Esophagus mucosa (tissue), 1 donor: ENCODE measurements around the gene AQR. TPM values are rescaled to one million over a fixed set of nuclear protein-coding genes. Genes with fewer than 3 reads are reported as not detected.
"Not testable (repeated sequence)": the region's sequence is repeated elsewhere in the genome, so short reads cannot be mapped to it uniquely, and the experiment has no call there.

Source experiments
- ATAC-seq: fragments of 200-7000 bp; cut with Tn5 transposase; one replicate; pipeline ENCODE4 v1.9.1; 2020
- total RNA-seq: library from RNA; stranded (reverse); gene quantifications from one replicate; pipeline ENCODE4 v1.2.4, GENCODE V29; 2023
- donor health status: DM: yes; HTN: yes; CAD: no.

Gene AQR
- total RNA-seq, 1 donor from 2014 or later: 28.7 TPM

DNA sequence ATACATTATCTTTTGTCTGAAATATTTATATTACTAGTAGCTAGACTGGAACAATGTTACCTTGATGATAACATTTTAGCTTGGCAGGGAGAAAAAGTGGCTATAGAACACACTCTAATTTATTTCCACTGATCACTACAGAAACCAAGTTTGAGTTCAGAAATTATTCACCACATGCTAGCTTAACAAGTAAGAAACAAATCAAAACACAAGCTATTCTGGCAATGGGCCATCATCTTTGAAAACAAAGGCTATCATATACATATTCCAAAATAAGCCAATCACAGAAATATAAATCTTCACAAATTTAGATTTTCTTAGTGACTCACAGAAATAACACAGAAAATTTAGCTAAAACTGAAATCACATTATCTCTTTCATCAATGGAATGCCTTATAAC, 17.1 kb downstream of the AQR start:
- no peak for ATAC-seq

DNA sequence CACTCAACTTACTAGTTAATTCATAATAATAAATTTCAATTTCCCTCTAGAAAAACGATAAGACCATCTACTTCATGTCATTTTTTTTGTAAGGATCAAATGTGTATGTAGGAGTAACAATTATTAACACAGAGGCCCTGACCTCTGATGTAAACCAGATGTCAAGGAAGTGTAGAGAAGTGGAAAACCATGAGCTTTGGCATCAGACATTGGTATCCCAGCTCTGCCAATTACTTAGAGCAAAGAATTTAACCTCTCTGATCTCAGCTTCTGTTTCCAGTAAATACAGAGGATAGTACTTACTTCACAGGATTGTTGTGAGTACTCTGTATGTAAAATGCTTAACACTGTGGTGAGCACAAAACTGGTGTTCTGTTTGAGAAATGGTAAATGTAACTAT, 17.5 kb downstream of the AQR start:
- ATAC-seq: no peak

DNA sequence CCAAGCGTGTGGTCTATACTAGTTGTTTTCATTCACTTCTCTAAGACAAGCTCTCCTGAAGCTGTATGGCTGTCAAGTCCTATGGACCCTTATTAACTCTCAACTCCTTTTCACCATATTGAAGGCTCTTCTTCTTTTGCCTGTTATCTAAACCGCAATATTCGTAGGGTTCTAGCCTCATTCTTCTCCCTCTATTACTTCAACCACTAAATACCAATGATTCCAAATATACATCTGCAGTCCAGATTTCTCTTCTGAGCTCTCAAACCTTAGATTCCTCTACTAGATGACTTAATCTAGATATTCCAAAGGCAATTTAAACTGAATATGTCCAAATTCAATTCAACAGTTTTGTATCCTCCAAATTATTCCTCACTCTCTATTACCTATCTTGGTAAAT, 24.6 kb downstream of the AQR start:
- no peak for ATAC-seq

DNA sequence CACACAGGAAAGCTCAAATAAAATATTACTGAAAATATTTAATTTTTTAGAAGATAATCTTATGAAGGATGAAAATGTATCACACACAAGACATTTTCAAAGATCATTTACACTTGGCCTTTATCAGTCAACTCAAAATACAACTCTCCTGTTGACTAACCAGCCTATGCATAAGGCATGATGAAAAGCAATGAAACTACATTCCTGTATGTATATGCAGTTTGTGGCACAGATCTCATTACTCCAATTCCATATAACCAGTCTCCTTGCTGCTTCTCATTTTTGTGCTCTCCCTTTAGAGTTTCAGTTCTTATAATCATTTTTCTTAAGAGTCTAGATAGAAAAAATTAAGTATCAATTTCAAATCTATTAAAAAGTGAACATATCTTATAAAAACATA, 25.8 kb downstream of the AQR start:
- no peak for ATAC-seq

DNA sequence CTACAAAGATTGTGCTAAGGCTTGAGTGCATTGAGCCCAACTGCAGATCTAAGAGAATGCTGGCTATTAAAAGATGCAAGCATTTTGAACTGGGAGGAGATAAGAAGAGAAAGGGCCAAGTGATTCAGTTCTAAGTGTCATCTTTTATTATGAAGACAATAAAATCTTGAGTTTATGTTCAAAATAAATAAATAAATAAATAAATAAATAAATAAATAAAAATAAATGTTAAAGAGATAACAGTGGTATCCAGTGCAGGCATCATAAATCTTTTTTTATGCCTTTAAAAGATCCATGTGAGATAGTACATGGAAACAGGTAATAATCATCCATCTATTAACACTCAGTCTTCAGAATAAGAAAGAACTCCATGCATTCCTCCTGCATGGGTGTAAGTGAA, 26.3 kb downstream of the AQR start:
- ATAC-seq: not testable (repeated sequence)

GRCh38 chr15:34942363-34942762, 27.2 kb downstream of the AQR start:
- ATAC-seq: no peak

GRCh38 chr15:34941831-34942230, 27.7 kb downstream of the AQR start:
- ATAC-seq: no peak

DNA sequence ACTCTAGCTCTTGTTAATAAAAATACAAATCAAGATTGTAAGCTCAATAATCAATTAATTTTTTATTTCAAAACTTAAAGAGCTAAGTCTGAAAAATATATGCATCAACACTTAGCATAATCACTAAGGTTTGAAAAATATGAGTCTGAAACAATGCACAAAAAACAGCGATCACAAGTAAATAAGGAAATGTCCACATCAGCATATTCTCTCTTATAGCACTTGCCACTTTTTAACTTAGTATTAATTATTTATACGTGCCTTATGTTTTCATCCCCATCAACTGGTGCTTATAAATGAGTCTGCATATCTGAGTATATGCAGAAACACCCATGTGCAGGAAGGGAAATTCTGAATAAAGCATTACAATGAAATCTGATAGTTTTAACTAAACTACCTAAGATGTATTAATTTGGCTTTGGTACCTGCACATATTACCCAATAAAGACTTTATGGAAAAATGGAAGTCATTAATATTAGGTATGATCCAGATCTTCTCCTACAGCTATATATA, 28.3 kb downstream of the AQR start:
- no peak for ATAC-seq

GRCh38 chr15:34933432-34933975, 36.0 kb downstream of the AQR start:
- ATAC-seq: peak; percentile 93

DNA sequence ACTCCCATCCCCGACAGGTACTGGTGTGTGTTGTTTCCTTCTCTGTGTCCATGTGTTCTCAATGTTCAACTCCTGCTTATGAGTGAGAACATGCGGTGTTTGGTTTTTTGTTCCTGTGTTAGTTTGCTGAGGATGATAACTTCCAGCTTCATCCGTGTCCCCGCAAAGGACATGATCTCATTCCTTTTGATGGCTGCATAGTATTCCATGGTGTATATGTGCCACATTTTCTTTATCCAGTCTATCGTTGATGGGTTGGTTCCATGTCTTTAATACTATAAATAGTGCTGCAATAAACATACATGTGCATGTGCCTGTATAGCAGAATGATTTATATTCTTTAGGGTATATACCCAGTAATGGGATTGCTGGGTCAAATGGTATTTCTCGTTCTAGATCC, 41.2 kb downstream of the AQR start:
- ATAC-seq: not testable (repeated sequence)

- ATAC-seq: peak; percentile 98
Measured at GRCh38 chr15:34927726-34928125, 41.8 kb downstream of the AQR start.

- no peak for ATAC-seq
Measured at GRCh38 chr15:34914317-34914716, 55.2 kb downstream of the AQR start.

GRCh38 chr15:34905047-34905446, 64.5 kb downstream of the AQR start:
- no peak for ATAC-seq

DNA sequence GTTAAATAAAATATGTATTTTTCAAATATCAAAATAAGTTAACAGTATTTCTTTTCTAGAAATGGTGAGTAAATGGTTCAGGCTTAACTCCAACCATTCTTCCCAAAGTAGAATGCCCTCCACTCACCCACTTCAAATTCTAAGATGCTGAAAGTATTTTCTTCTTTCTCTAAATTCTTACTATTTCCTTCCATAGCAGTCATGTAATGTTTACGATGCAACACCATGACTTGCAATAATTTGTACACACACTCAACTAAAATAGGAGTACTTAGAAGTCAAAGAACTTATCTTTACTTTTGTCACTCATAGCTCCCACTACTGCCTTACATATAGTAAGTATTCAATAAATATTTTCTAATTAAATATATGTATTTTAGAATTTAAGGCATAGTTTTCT, 65.0 kb downstream of the AQR start:
- no peak for ATAC-seq

DNA sequence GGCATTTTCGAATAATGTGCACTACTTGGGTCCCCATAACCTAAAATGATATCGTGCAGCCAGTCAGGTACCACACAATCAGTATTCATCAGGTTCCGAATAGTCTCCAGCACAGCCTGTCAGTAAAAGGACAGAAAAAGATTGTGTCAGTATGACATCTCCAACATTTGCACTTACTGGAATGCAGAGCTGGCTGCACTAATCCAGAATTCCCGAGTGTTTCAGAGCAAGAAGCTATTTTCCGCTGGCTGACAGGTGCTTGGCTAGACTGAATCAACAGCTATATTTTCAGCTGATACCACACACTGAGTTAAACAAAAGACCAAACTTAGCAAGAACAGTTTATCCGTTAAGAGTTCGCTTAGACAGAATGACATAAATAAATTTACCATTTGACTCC, 68.8 kb downstream of the AQR start:
- ATAC-seq: no peak

DNA sequence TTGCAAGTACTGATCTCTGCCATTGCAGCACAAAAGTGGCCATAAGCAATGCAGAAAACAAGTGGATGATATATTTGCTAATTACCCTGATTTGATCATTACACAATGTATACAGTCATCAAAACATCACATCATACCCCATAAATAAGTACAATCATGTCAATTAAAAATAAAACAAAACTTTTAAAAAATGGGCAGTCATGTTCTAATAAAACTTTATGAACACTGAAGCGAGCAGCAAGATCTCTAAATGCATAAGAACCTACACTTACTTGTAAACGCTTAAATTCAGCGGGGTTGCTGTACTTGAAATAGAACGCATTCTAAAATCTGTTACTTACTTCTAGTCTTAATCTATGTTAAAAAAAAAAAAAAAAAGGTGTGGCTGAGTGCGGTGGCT, 73.4 kb downstream of the AQR start:
- ATAC-seq: no peak

DNA sequence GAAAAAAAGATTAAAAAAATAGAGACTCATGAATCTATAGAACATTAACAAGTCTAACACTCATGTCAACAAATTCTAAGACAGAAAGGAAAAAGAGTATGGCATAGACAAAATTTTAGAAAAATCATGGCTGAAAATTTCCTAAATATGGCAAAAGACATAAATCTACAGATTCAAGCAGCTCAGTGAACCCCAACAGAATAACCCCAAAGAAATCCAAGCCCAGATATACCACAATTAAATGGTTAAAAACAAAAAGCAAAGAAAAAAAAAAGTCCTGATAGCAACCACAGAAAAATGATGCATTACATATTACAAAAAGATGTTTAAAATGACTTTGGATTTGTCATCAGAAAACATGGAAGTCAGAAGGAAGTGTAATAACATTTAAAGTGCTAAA, 75.6 kb downstream of the AQR start:
- ATAC-seq: no peak

DNA sequence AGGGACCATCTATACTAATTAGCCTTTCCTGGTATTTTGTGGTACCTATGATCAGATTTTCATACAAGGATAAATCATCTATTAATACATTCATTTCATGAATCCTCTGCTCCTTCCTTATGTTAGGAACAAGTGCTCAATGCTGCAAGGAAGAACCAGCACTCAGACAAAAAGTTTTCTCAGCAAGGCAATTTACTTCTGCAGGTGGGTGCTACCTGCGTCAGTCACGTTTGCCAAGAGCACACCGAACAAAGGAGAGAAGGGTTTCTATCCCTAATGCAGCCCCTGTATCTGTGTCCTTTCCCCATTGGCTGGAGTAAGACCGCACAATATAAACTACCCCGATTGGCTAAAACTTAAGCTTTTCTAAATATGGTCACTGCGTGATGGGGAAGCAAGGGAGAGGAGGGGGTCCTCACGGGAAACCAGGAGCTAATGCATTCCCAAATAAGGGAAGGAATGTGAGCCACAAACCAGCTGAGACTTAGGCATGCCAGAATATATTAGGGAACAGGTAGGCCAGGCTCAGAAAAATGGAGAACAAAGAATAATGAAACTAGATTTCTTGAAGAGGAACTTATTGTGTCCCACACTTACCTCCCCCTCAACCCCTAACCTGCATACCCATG, 76.5 kb downstream of the AQR start:
- no peak for ATAC-seq

DNA sequence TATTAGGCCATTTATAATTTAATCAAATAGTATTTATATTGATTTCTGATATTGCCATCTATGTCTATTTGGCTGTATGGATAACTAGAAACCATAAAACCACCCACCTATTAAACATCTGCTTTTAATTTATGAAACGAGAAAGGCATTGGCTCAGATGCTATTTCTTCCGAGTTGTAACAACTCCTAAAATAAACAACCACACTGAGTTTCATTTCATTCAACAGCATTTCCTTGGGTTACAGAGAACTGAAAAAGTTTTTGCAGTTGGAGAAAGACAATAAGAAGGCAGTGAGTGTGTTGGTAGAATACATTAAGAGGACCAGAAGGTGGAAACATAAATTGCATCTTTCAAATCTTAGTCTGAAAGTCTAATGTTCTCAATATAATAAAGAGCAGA, 79.1 kb downstream of the AQR start:
- no peak for ATAC-seq

GRCh38 chr15:34889476-34889875, 80.1 kb downstream of the AQR start:
- no peak for ATAC-seq

- no peak for ATAC-seq
Measured at GRCh38 chr15:34886134-34886533, 83.4 kb downstream of the AQR start.

GRCh38 chr15:34883633-34884032, 85.9 kb downstream of the AQR start:
- ATAC-seq: no peak

- ATAC-seq: no peak
Measured at GRCh38 chr15:34883042-34883441, 86.5 kb downstream of the AQR start.

DNA sequence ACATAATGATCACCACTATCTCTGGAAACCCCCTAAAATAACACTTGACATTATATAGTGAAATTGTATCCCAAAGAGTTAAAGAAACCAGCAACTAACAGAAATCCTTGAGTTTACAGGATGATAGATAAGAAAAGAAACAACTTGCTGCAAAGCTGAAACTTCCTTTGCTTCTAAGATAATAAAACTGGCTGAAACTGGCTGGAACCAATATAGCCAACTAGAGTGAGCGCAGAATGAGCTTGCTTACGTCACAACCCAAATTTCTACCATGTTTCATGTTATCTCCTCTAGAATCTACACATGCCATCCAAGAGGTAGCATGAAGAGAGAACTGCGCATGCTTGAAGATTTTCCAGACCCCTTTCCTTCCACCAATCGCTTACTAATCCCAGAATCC, 90.4 kb downstream of the AQR start:
- ATAC-seq: no peak

GRCh38 chr15:34876640-34877039, 92.9 kb downstream of the AQR start:
- no peak for ATAC-seq
